ENCODE data around the gene PCDH9. TPM values are rescaled to one million over a fixed set of nuclear protein-coding genes. Genes with fewer than 3 reads are reported as not detected.

Gene PCDH9
- polyA plus RNA-seq, 3 donors: 0.03 TPM; not detected in 1

DNA sequence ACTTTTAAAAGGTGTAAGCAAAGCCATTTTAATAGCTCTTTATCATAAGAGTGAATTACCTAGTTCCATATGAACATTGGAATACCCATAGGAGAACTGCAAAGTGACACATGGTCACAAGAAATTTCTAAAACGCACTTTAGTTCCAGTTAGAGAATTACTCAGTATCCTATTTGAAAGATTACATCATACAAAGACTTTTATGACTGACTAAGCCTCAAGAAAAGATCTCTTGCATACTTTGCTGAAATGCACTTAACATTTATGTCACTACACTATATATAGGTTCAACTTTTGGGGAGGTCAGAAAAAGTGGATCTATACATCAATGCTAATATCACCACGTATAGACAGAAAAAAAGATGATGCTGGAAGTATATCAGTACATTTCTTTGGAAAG is 7.1 kb downstream of the PCDH9 start:
- no peak for TF ChIP-seq CTCF (IDR thresholded peaks at IDR 0.05)
- Histone ChIP-seq H3K27ac (ENCODE audit: low read depth in 1 of 2, low read length in 2 of 2) (no peak overlapping the region), H3K36me3 (replicated peaks in 1 of 2; ENCODE audit: control insufficient read depth in 1 of 2, insufficient read depth in 2 of 2, low read length in 2 of 2) (no peaks in the 10 kb centered on the region), H3K9me3 (replicated peaks in 1 of 2; ENCODE audit: control insufficient read depth in 1 of 2, insufficient read depth in 1 of 2, low read length in 2 of 2) (no peaks in the 10 kb centered on the region), H3K4me1 (ENCODE audit: control insufficient read depth in 1 of 2, insufficient read depth in 2 of 2, low read length in 2 of 2) (peaks cover 0 to 2% of the 10 kb centered on the region in 2 donors), H3K9ac (ENCODE audit: insufficient read depth, low read length, poor library complexity, severe bottlenecking) (no peak overlapping the region), H3K4me2 (replicated peaks; ENCODE audit: extremely low read depth, low read length, poor library complexity, severe bottlenecking) (no peak overlapping the region), H4K20me1 (ENCODE audit: insufficient read depth, low read length) (no peaks in the 10 kb centered on the region), H3K79me2 (ENCODE audit: insufficient read depth, low read length) (no peaks in the 10 kb centered on the region), H2AFZ (ENCODE audit: insufficient read depth, low read depth, low read length, poor library complexity, severe bottlenecking) (no peak overlapping the region), H3K27me3 (ENCODE audit: control insufficient read depth in 2 of 2, insufficient read depth in 2 of 2, low read length in 2 of 2) (peaks cover 8 to 11% of the 10 kb centered on the region in 2 donors), H3K4me3 (replicated peaks in 1 of 3; ENCODE audit: low read depth in 2 of 3, low read length in 3 of 3) (no peak overlapping the region)
- Mint-ChIP-seq H3K27ac (no peak overlapping the region), H3K9me3 (no peaks in the 10 kb centered on the region), H3K27me3 (ENCODE audit: low read depth in 3 of 3) (peaks cover 3 to 9% (median 5%) of the 10 kb centered on the region in 3 donors), H3K4me1 (peaks cover 7% of the 10 kb centered on the region), H3K36me3 (no peaks in the 10 kb centered on the region), H3K4me3 (no peak overlapping the region)
- intact Hi-C loops (cut with micrococcal nuclease): no loop called here
- peak in 1 of 3 donors; percentile 25 for DNase-seq
- no CpG with 5 or more reads among the region's 2 CpGs for WGBS (ENCODE audit: insufficient coverage)

DNA sequence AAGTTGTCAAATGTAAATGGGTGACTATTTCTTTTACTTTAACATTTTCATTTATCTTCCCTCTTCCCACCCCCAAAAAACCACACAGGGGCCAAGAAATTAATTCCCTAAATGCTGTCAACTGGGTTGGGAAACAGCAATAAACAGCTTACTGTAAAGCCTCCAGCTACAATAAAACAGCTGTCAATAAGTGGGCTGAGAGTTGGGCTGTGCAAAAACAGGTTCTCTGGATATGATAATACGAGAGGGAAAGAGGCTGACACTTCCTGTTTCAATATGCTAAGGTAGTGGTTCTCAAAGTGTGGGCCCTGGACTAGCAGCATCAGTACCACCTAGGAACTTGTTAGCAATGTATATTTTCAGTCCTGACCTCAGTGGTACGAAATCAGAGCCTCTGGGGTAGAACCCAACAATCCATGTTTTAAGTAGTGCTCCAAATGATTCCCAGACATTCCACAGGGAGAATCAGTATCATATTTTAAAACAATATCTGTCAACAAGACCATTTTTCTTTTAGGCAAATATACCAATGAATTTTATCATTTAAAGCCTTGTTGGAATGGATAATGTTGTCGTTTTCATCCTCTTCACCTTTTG is 8.4 kb downstream of the PCDH9 start:
- no peak overlapping the region for H2AFZ ChIP-seq (ENCODE audit: insufficient read depth, low read depth, low read length, poor library complexity, severe bottlenecking)

More for the DNA sequence above, 8.4 kb downstream of the PCDH9 start:
- no peak for TF ChIP-seq CTCF (IDR thresholded peaks at IDR 0.05)
- Mint-ChIP-seq H3K27ac (no peak overlapping the region), H3K36me3 (no peaks in the 10 kb centered on the region), H3K9me3 (no peaks in the 10 kb centered on the region), H3K4me3 (no peak overlapping the region), H3K27me3 (ENCODE audit: low read depth in 3 of 3) (peaks cover 0 to 6% (median 5%) of the 10 kb centered on the region in 3 donors), H3K4me1 (peaks cover 7% of the 10 kb centered on the region)
- Histone ChIP-seq H3K4me3 (replicated peaks in 1 of 3; ENCODE audit: low read depth in 2 of 3, low read length in 3 of 3) (no peak overlapping the region), H3K27ac (ENCODE audit: low read depth in 1 of 2, low read length in 2 of 2) (no peak overlapping the region), H3K9me3 (replicated peaks in 1 of 2; ENCODE audit: control insufficient read depth in 1 of 2, insufficient read depth in 1 of 2, low read length in 2 of 2) (no peaks in the 10 kb centered on the region), H3K4me2 (replicated peaks; ENCODE audit: extremely low read depth, low read length, poor library complexity, severe bottlenecking) (no peak overlapping the region), H3K36me3 (replicated peaks in 1 of 2; ENCODE audit: control insufficient read depth in 1 of 2, insufficient read depth in 2 of 2, low read length in 2 of 2) (no peaks in the 10 kb centered on the region), H3K27me3 (ENCODE audit: control insufficient read depth in 2 of 2, insufficient read depth in 2 of 2, low read length in 2 of 2) (peaks cover 0 to 3% of the 10 kb centered on the region in 2 donors), H3K4me1 (ENCODE audit: control insufficient read depth in 1 of 2, insufficient read depth in 2 of 2, low read length in 2 of 2) (peaks cover 0 to 2% of the 10 kb centered on the region in 2 donors), H4K20me1 (ENCODE audit: insufficient read depth, low read length) (no peaks in the 10 kb centered on the region), H3K79me2 (ENCODE audit: insufficient read depth, low read length) (no peaks in the 10 kb centered on the region), H3K9ac (ENCODE audit: insufficient read depth, low read length, poor library complexity, severe bottlenecking) (no peak overlapping the region)
- 0% methylated on average over 1 of the region's 3 CpGs for WGBS (ENCODE audit: insufficient coverage)
- DNase-seq: no peak
- intact Hi-C loops (cut with micrococcal nuclease): no loop called here
